Natural killer cell (primary cell): ENCODE measurements around the gene CHST3. TPM values are rescaled to one million over a fixed set of nuclear protein-coding genes. Genes with fewer than 3 reads are reported as not detected.
A peak's percentile ranks its signal among the peaks of the same experiment; 100 is the strongest.

Experiments used
- ATAC-seq, 3 donors: fragments of 150-1000 bp in 2 of 3; fragments of 200-7000 bp in 1 of 3; cut with Tn5 transposase; 1 replicate in 1 of 3; 2 replicates in 2 of 3; pipeline ENCODE4 v1.10.0; 2021; ENCODE audit warnings: mild to moderate bottlenecking in 2 of 3, moderate library complexity in 2 of 3
- DNase-seq, 2 donors: peaks; one replicate each; pipeline versions ENCODE4 v3.0.0 to v3.0.0-alpha.2; 2013 to 2021; ENCODE audit warnings: mixed read lengths in 1 of 2
- H3K27ac ChIP-seq: one replicate; pipeline ENCODE4 v1.5.1; 2013; ENCODE audit warnings: mild to moderate bottlenecking, low read length
- H3K27me3 ChIP-seq: one replicate; pipeline ENCODE4 v1.6.1; 2013; ENCODE audit warnings: low read length; ENCODE audit not compliant: control insufficient read depth, insufficient read depth
- H3K36me3 ChIP-seq: one replicate; pipeline ENCODE4 v1.6.1; 2013; ENCODE audit warnings: low read length; ENCODE audit not compliant: control insufficient read depth, insufficient read depth
- H3K4me1 ChIP-seq: one replicate; pipeline ENCODE4 v1.6.1; 2013; ENCODE audit warnings: low read length; ENCODE audit not compliant: control insufficient read depth, insufficient read depth
- H3K4me3 ChIP-seq: one replicate; pipeline ENCODE4 v1.5.1; 2013; ENCODE audit warnings: low read length
- H3K9me3 ChIP-seq: one replicate; pipeline ENCODE4 v1.6.1; 2013; ENCODE audit warnings: low read length; ENCODE audit not compliant: control insufficient read depth, insufficient read depth
- H3K27ac Mint-ChIP-seq, 2 donors: one replicate each; pipeline ENCODE4 v1.8.0; 2022; ENCODE audit warnings: mild to moderate bottlenecking in 2 of 2, mixed read lengths in 2 of 2, moderate library complexity in 1 of 2
- H3K27me3 Mint-ChIP-seq, 2 donors: one replicate each; pipeline ENCODE4 v1.8.0; 2022; ENCODE audit warnings: low read depth in 2 of 2, mixed read lengths in 2 of 2
- H3K36me3 Mint-ChIP-seq: one replicate; pipeline ENCODE4 v1.8.0; 2022; ENCODE audit warnings: mixed read lengths
- H3K4me1 Mint-ChIP-seq, 2 donors: one replicate each; pipeline ENCODE4 v1.8.0; 2022; ENCODE audit warnings: mixed read lengths in 2 of 2
- H3K4me3 Mint-ChIP-seq: one replicate; pipeline ENCODE4 v1.8.0; 2022; ENCODE audit warnings: mild to moderate bottlenecking, moderate library complexity, mixed read lengths
- H3K9me3 Mint-ChIP-seq, 2 donors: one replicate each; pipeline ENCODE4 v1.8.0; 2022; ENCODE audit warnings: mixed read lengths in 2 of 2
- CTCF ChIP-seq: fragments of 200-600 bp; IDR thresholded peaks from one replicate; pipeline ENCODE4 v1.8.0; 2022; ENCODE audit warnings: antibody characterized with exemption
- WGBS: methylation state at CpG from one replicate; pipeline ENCODE4 v1.1.7; 2013; ENCODE audit warnings: missing lambda C conversion rate; ENCODE audit not compliant: insufficient coverage; 5-methylcytosine and 5-hydroxymethylcytosine counted together
- intact Hi-C: fragments of 100-400 bp; cut with micrococcal nuclease; formaldehyde crosslinking; loops from one replicate; pipeline ENCODE4 v1.14.2; 2022
- total RNA-seq, 4 donors: library from RNA; stranded (reverse); fragments of 120-200 nt in 1 of 4; gene quantifications; one replicate each; pipeline versions ENCODE4 v1.2.3 to v1.2.4, GENCODE V29; 2013 to 2022

Gene CHST3
- total RNA-seq, 3 donors from 2014 or later (not counting 1 experiment from before 2014, with no cell fraction given): not detected

DNA sequence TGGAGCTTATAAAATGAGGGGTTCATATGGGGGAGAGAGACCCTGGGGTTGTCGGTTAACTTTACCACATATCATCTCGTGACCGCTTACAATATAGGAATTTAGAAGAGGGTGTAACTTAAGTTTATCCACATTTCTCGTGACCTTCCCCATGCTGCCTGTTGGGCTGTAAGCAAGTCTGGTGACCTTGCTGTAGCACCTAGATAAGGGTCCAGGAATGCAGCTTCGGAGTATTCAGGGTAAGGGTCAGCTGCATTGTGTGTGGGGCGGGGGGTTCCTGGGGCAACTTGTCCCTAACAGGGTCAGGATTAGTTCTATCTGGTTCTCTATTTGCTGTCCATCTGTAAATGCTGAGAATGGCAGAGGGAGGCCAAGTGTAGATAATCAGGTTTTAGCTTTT lies 1.3 kb upstream of the CHST3 start:
- no peak for ATAC-seq
- Mint-ChIP-seq H3K27ac (no peak overlapping the region), H3K27me3 (peaks cover 50 to 75% of the 10 kb centered on the region in 2 donors), H3K9me3 (no peaks in the 10 kb centered on the region), H3K4me3 (no peak overlapping the region), H3K4me1 (no peaks in the 10 kb centered on the region), H3K36me3 (no peaks in the 10 kb centered on the region)
- Histone ChIP-seq H3K27ac (no peak overlapping the region), H3K27me3 (peaks cover 28% of the 10 kb centered on the region), H3K4me1 (peaks cover 9% of the 10 kb centered on the region), H3K36me3 (no peaks in the 10 kb centered on the region), H3K9me3 (no peaks in the 10 kb centered on the region), H3K4me3 (no peak overlapping the region)
- intact Hi-C loops: no loop called here
- no peak for DNase-seq
- no peak for TF ChIP-seq CTCF
- WGBS: 95% methylated on average over 3 of the region's 6 CpGs

DNA sequence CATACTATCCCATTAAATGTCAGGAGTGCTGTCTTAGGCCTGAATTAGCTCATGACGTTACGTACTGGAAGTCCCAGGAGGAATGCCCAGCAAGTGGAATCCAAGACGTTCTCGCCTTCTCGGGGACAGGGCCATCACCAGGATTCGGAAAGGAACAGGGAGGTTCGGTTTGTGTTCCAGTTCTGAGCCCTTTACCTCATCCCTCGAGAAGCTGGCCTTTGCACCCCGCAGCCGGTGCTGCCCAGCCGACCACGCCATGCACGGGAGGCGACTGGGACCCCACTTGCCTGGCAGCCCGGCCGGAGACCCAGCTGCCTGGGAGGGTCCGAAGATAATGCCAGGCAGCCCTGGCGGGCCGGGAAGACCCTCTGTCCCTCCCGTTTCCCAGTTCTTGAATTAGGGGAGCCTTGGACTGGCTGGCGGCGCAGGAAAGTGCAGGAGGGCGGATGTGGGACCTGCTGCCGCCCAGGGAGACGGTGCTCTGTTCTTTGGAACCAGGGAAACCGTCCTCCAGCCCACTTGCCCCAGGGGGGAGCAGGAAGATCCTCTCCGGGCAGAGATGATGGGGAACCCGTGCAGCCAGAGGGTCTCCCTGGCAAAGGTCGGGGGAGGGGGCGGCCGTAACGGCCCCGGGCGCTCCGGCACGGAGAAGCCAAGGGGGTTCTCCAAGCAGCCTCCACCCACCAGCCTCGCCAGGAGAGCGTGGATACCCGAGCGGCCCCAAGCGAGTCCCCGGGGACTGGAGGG lies 671 bp upstream of the CHST3 start:
- H3K9me3 ChIP-seq: no peaks in the 10 kb centered on the region
- H3K4me3 ChIP-seq: no peak overlapping the region
- no peaks in the 10 kb centered on the region for H3K36me3 Mint-ChIP-seq
- no peaks in the 10 kb centered on the region for H3K9me3 Mint-ChIP-seq
- H3K27me3 Mint-ChIP-seq: peaks cover 50 to 75% of the 10 kb centered on the region in 2 donors
- no peak for ATAC-seq
- DNase-seq: no peak
- no peak overlapping the region for H3K27ac Mint-ChIP-seq
- WGBS: 39% methylated on average over 42 of the region's 42 CpGs
- no peak overlapping the region for H3K4me3 Mint-ChIP-seq
- TF ChIP-seq CTCF: no peak
- no peak overlapping the region for H3K27ac ChIP-seq
- intact Hi-C loops: no loop called here
- no peaks in the 10 kb centered on the region for H3K36me3 ChIP-seq
- no peaks in the 10 kb centered on the region for H3K4me1 Mint-ChIP-seq
- H3K4me1 ChIP-seq: peaks cover 9% of the 10 kb centered on the region
- H3K27me3 ChIP-seq: peaks cover 28% of the 10 kb centered on the region

GRCh38 chr10:71964743-71965515 lies 734 bp downstream of the CHST3 start:
- no peak for ATAC-seq
- Mint-ChIP-seq H3K4me1 (no peaks in the 10 kb centered on the region), H3K36me3 (no peaks in the 10 kb centered on the region), H3K27ac (no peak overlapping the region), H3K4me3 (no peak overlapping the region), H3K9me3 (no peaks in the 10 kb centered on the region), H3K27me3 (peaks cover 46 to 64% of the 10 kb centered on the region in 2 donors)
- H3K27ac ChIP-seq: no peak overlapping the region
- no peak overlapping the region for H3K4me3 ChIP-seq
- H3K4me1 ChIP-seq: peaks cover 9% of the 10 kb centered on the region
- DNase-seq: peak in 1 of 2 donors; percentile 23
- no peaks in the 10 kb centered on the region for H3K36me3 ChIP-seq
- H3K27me3 ChIP-seq: peaks cover 26% of the 10 kb centered on the region
- intact Hi-C loops: no loop called here
- TF ChIP-seq CTCF: no peak
- no peaks in the 10 kb centered on the region for H3K9me3 ChIP-seq
- WGBS: 8% methylated on average over 48 of the region's 48 CpGs
